ENCODE measurements around the gene RPUSD1.

DNA sequence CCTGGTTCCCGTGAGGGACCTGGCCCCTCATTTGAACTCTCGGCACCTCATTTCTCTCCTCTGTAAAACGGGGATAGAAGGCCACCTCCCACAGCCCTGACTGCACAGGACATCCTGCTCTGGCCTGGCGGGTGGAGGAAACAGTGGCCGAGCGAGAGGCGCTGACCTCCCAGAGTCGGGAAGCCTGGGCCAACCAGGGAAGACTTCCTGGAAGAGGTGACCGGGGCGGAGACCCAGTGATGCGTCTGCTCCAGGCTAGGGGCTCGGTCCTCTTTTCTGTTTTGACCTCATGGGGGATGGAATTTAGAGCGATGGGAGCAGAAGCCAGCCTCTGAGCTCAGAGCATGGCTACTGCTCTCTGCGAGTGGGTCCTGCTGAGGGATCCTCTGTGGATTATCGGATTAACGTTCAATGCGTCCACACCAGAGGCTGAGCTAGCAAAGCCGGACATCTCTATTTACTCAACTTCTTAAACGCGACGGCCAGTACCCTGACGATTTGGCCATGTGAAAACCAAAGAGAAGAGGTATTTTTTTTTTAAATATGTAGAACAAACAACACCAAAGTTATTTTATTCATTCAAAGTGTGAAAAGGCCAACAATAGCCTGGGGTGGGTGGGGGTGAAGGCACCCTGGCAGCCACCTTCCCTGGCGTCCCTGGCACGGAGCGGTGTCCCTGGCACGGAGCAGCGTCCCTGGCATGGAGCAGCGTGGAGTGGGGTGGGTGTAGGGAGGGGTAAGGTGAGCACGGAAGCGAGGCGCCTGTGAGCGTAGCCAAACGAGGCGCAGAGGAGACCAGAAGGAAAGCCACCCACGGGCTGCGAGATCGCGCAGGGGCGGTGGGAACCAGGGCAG, 36.8 kb downstream of the RPUSD1 start:
- TF ChIP-seq, protein P1, sequence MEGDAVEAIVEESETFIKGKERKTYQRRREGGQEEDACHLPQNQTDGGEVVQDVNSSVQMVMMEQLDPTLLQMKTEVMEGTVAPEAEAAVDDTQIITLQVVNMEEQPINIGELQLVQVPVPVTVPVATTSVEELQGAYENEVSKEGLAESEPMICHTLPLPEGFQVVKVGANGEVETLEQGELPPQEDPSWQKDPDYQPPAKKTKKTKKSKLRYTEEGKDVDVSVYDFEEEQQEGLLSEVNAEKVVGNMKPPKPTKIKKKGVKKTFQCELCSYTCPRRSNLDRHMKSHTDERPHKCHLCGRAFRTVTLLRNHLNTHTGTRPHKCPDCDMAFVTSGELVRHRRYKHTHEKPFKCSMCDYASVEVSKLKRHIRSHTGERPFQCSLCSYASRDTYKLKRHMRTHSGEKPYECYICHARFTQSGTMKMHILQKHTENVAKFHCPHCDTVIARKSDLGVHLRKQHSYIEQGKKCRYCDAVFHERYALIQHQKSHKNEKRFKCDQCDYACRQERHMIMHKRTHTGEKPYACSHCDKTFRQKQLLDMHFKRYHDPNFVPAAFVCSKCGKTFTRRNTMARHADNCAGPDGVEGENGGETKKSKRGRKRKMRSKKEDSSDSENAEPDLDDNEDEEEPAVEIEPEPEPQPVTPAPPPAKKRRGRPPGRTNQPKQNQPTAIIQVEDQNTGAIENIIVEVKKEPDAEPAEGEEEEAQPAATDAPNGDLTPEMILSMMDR (IDR thresholded peaks at IDR 0.05; ENCODE audit: low read length) = no peak
- TF ChIP-seq EZH2 (IDR thresholded peaks at IDR 0.05; ENCODE audit: borderline replicate concordance, low read length) = no peak

Measured in OCI-LY1 (cell line).